Lower leg skin (tissue), 3 donors: Measurements from ENCODE around the gene SOHLH1.

Experiments used
- POLR2A ChIP-seq, 2 donors: fragments of 450-650 bp; IDR thresholded peaks; one replicate each; pipeline ENCODE4 v1.6.1; 2016 to 2017; ENCODE audit warnings: antibody characterized with exemption in 2 of 2, mild to moderate bottlenecking in 1 of 2, moderate library complexity in 1 of 2
- TF ChIP-seq, protein P1 (sequence below), 3 donors: fragments of 450-650 bp; IDR thresholded peaks; one replicate each; pipeline ENCODE4 v1.5.1; 2016; ENCODE audit warnings: antibody characterized with exemption in 3 of 3, mild to moderate bottlenecking in 3 of 3, moderate library complexity in 2 of 3

DNA sequence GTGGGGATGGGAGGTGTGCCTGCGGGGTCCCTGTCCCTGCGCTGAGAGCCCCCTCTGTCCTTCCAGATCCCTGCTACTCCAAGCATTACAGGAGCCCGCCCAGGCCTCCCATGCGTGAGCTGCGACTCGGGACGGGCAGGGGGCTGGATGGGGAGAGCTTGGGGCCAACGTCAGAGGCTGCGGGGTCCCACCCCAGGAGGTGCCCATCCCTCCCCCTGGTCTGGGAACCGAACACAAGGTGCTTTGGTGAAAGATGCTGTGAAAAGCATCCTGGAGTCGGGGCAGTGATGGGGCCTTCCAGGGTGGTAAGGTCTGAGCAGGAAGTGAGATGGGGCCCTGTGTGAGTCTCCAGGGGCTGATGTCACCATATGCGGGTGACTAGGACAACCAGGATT, 33.5 kb downstream of the SOHLH1 start:
- TF ChIP-seq, protein P1, sequence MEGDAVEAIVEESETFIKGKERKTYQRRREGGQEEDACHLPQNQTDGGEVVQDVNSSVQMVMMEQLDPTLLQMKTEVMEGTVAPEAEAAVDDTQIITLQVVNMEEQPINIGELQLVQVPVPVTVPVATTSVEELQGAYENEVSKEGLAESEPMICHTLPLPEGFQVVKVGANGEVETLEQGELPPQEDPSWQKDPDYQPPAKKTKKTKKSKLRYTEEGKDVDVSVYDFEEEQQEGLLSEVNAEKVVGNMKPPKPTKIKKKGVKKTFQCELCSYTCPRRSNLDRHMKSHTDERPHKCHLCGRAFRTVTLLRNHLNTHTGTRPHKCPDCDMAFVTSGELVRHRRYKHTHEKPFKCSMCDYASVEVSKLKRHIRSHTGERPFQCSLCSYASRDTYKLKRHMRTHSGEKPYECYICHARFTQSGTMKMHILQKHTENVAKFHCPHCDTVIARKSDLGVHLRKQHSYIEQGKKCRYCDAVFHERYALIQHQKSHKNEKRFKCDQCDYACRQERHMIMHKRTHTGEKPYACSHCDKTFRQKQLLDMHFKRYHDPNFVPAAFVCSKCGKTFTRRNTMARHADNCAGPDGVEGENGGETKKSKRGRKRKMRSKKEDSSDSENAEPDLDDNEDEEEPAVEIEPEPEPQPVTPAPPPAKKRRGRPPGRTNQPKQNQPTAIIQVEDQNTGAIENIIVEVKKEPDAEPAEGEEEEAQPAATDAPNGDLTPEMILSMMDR (IDR thresholded peaks at IDR 0.05): no peak
- TF ChIP-seq POLR2A (IDR thresholded peaks at IDR 0.05): no peak
